ENCODE results near the gene CTNNBL1.

- no peak for TF ChIP-seq POLR2A (IDR thresholded peaks at IDR 0.05)
- no peak for TF ChIP-seq CTCF (IDR thresholded peaks at IDR 0.05)
- no peak for TF ChIP-seq EP300 (IDR thresholded peaks at IDR 0.05)
Measured at GRCh38 chr20:37796121-37796520, 102.3 kb downstream of the CTNNBL1 start.
